IMR-90 (cell line): ENCODE results near the gene PRAF2. TPM values are rescaled to one million over a fixed set of nuclear protein-coding genes. Genes with fewer than 3 reads are reported as not detected.

Experiments used
- ATAC-seq: fragments of 200-7000 bp; cut with Tn5 transposase; 2 replicates; pipeline ENCODE4 v1.9.1; 2020; ENCODE audit warnings: low read depth, mild to moderate bottlenecking, moderate library complexity
- BruUV-seq: library from RNA; stranded (reverse); fragments of 400-500 nt; replicated peaks from 2 replicates; lab custom pipeline; 2021; lab: Mats Ljungman, UMichigan
- CTCF ChIA-PET: fragments of 300-600 bp; formaldehyde crosslinking; extraction: SDS; loops from one replicate; lab custom pipeline; 2021; ENCODE audit warnings: antibody characterized with exemption; lab: Yijun Ruan, JAX
- POLR2A ChIA-PET: fragments of 300-600 bp; sonication (Branson Sonifier 250); formaldehyde crosslinking; loops from one replicate; lab custom pipeline; 2022; ENCODE audit warnings: antibody characterized with exemption; ENCODE audit not compliant: unreplicated experiment; lab: Charles Lee
- DNase-seq: peaks from one replicate; pipeline ENCODE4 v3.0.0; 2013
- H2AFZ ChIP-seq: replicated peaks from 2 replicates; pipeline ENCODE3; 2013; ENCODE audit warnings: low read length, mild to moderate bottlenecking; ENCODE audit not compliant: poor library complexity
- H2AK5ac ChIP-seq: 2 replicates; pipeline ENCODE4 v1.6.1; 2013; ENCODE audit warnings: low read depth, low read length, inconsistent platforms
- H2AK9ac ChIP-seq: replicated peaks from 2 replicates; pipeline ENCODE3; 2013; ENCODE audit warnings: mild to moderate bottlenecking, low read depth, low read length, moderate library complexity; ENCODE audit not compliant: poor library complexity
- H2BK120ac ChIP-seq: 2 replicates; pipeline ENCODE4 v1.6.1; 2013; ENCODE audit warnings: low read depth, low read length, inconsistent platforms
- H2BK15ac ChIP-seq: 3 replicates; pipeline ENCODE4 v1.6.1; 2013; ENCODE audit warnings: low read depth, low read length, inconsistent platforms
- H2BK20ac ChIP-seq: 2 replicates; pipeline ENCODE4 v1.6.1; 2013; ENCODE audit warnings: low read depth, mild to moderate bottlenecking, inconsistent platforms, low read length, moderate library complexity
- H2BK5ac ChIP-seq: 2 replicates; pipeline ENCODE4 v1.6.1; 2013; ENCODE audit warnings: mild to moderate bottlenecking, low read depth, low read length, inconsistent platforms; ENCODE audit not compliant: poor library complexity, severe bottlenecking
- H3K14ac ChIP-seq: replicated peaks from 2 replicates; pipeline ENCODE4 v1.6.1; 2013; ENCODE audit warnings: low read depth, low read length, inconsistent platforms
- H3K18ac ChIP-seq: 2 replicates; pipeline ENCODE4 v1.6.1; 2013; ENCODE audit warnings: low read depth, low read length, control low read depth
- H3K23ac ChIP-seq: 2 replicates; pipeline ENCODE4 v1.6.1; 2013; ENCODE audit warnings: low read depth, low read length, inconsistent platforms
- H3K27ac ChIP-seq: 2 replicates; pipeline ENCODE4 v1.5.1; 2013; ENCODE audit warnings: mild to moderate bottlenecking, control low read depth, low read length; ENCODE audit not compliant: insufficient read depth
- H3K27me3 ChIP-seq: 2 replicates; pipeline ENCODE4 v1.6.1; 2013; ENCODE audit warnings: low read length; ENCODE audit not compliant: control insufficient read depth, insufficient read depth
- H3K36me3 ChIP-seq: 2 replicates; pipeline ENCODE4 v1.6.1; 2013; ENCODE audit warnings: low read length, mixed read lengths; ENCODE audit not compliant: control insufficient read depth, insufficient read depth
- H3K4ac ChIP-seq: 2 replicates; pipeline ENCODE4 v1.6.1; 2013; ENCODE audit warnings: low read depth, low read length, inconsistent platforms
- H3K4me1 ChIP-seq: 2 replicates; pipeline ENCODE4 v1.6.1; 2013; ENCODE audit warnings: low read length, mixed read lengths; ENCODE audit not compliant: control insufficient read depth, insufficient read depth
- H3K4me2 ChIP-seq: 2 replicates; pipeline ENCODE4 v1.6.1; 2013; ENCODE audit warnings: low read depth, mild to moderate bottlenecking, control low read depth, low read length, moderate library complexity
- H3K4me3 ChIP-seq: 2 replicates; pipeline ENCODE4 v1.5.1; 2013; ENCODE audit warnings: low read depth, mild to moderate bottlenecking, control low read depth, low read length, moderate library complexity; ENCODE audit not compliant: insufficient read depth
- H3K56ac ChIP-seq: 2 replicates; pipeline ENCODE4 v1.6.1; 2013; ENCODE audit warnings: low read length, inconsistent platforms; ENCODE audit not compliant: insufficient read depth; ENCODE audit errors: extremely low read depth
- H3K79me1 ChIP-seq, 2 experiments: 2 replicates each; pipeline ENCODE4 v1.6.1; 2013; ENCODE audit warnings: low read length in 2 of 2, inconsistent platforms in 1 of 2, low read depth in 1 of 2
- H3K9ac ChIP-seq: 2 replicates; pipeline ENCODE4 v1.6.1; 2013; ENCODE audit warnings: low read depth, low read length, control low read depth
- H3K9me1 ChIP-seq: 2 replicates; pipeline ENCODE4 v1.6.1; 2013; ENCODE audit warnings: low read length, inconsistent platforms; ENCODE audit not compliant: insufficient read depth
- H3K9me3 ChIP-seq: 2 replicates; pipeline ENCODE4 v1.6.1; 2013; ENCODE audit warnings: low read length; ENCODE audit not compliant: control insufficient read depth, insufficient read depth
- H4K20me1 ChIP-seq: 2 replicates; pipeline ENCODE4 v1.6.1; 2013; ENCODE audit warnings: low read length, inconsistent platforms; ENCODE audit not compliant: insufficient read depth
- H4K5ac ChIP-seq: 2 replicates; pipeline ENCODE4 v1.6.1; 2013; ENCODE audit warnings: mild to moderate bottlenecking, low read depth, low read length, control low read depth
- H4K8ac ChIP-seq, 2 experiments: 2 replicates each; pipeline ENCODE4 v1.6.1; 2013; ENCODE audit warnings: low read depth in 2 of 2, low read length in 2 of 2, control low read depth in 1 of 2, inconsistent platforms in 1 of 2
- H4K91ac ChIP-seq: 2 replicates; pipeline ENCODE4 v1.6.1; 2013; ENCODE audit warnings: low read depth, low read length, inconsistent platforms; ENCODE audit not compliant: insufficient read depth
- CEBPB ChIP-seq: IDR thresholded peaks from 2 replicates; pipeline ENCODE4 v1.6.1; 2012; ENCODE audit warnings: low read depth, low read length, improper control_type of control experiment
- FOS ChIP-seq: fragments of 150-350 bp; IDR thresholded peaks from 2 replicates; pipeline ENCODE4 v1.6.1; 2016; ENCODE audit warnings: low read depth, low read length
- MAZ ChIP-seq: IDR thresholded peaks from 2 replicates; pipeline ENCODE4 v1.6.1; 2012; ENCODE audit warnings: low read depth, mild to moderate bottlenecking, low read length, improper control_type of control experiment, moderate library complexity, borderline replicate concordance
- MXI1 ChIP-seq: IDR thresholded peaks from 2 replicates; pipeline ENCODE4 v1.6.1; 2012; ENCODE audit warnings: low read depth, mild to moderate bottlenecking, low read length, moderate library complexity, borderline replicate concordance
- POLR2A ChIP-seq: IDR thresholded peaks from 2 replicates; pipeline ENCODE4 v1.6.1; 2012; ENCODE audit warnings: mild to moderate bottlenecking, low read depth, low read length
- RAD21 ChIP-seq: IDR thresholded peaks from 2 replicates; pipeline ENCODE4 v1.6.1; 2012; ENCODE audit warnings: low read length, improper control_type of control experiment
- RFX5 ChIP-seq: IDR thresholded peaks from 2 replicates; pipeline ENCODE4 v1.8.0; 2012; ENCODE audit warnings: low read depth, mild to moderate bottlenecking, low read length, moderate library complexity
- SMC3 ChIP-seq: fragments of 150-350 bp; IDR thresholded peaks from 2 replicates; pipeline ENCODE4 v1.6.1; 2016; ENCODE audit warnings: low read depth, mild to moderate bottlenecking, antibody characterized with exemption, low read length, moderate library complexity
- WGBS, 2 experiments: methylation state at CpG; one replicate each; pipeline versions ENCODE4 v1.1.5 to v1.1.7; 2013; ENCODE audit warnings: missing lambda C conversion rate in 2 of 2; ENCODE audit not compliant: insufficient read length in 1 of 2; ENCODE audit errors: extremely low coverage in 2 of 2; 5-methylcytosine and 5-hydroxymethylcytosine counted together
- dilution Hi-C: fragments of 300-500 bp; cut with HindIII; formaldehyde crosslinking; loops from one replicate; pipeline ENCODE4 v1.14.3; 2018; ENCODE audit warnings: low sequenced_read_pairs; ENCODE audit not compliant: unreplicated experiment
- in situ Hi-C: fragments of 300-500 bp; cut with MboI; formaldehyde crosslinking; loops from 3 replicates; pipeline ENCODE4 v1.14.3; 2019; ENCODE audit warnings: low sequenced_read_pairs, inconsistent platforms, mixed read lengths
- intact Hi-C: fragments of 100-400 bp; cut with micrococcal nuclease; formaldehyde crosslinking; loops from 2 replicates; pipeline ENCODE4 v1.10.0; 2022
- polyA plus RNA-seq, 3 experiments: library from polyadenylated mRNA; depleted of rRNA; stranded (reverse); fragments of >200 nt; gene quantifications; 2 replicates each; pipeline ENCODE4 v1.2.3, GENCODE V29; 2012; ENCODE audit warnings: low replicate concordance in 1 of 3
- total RNA-seq: library from RNA; depleted of rRNA; stranded (reverse); fragments of >200 nt; gene quantifications from 2 replicates; pipeline ENCODE4 v1.2.3, GENCODE V29; 2012
- TF ChIP-seq, protein P1 (sequence below): fragments of 150-350 bp; IDR thresholded peaks from 2 replicates; pipeline ENCODE4 v1.6.1; 2017; ENCODE audit warnings: mild to moderate bottlenecking, antibody characterized with exemption, low read length, low read depth
- TF ChIP-seq, protein P2 (sequence below): conservative IDR thresholded peaks from 2 replicates; pipeline ENCODE4 v1.5.1; 2012; ENCODE audit warnings: mild to moderate bottlenecking, low read depth, low read length, improper control_type of control experiment
- TF ChIP-seq, protein P3 (sequence below): fragments of 150-350 bp; IDR thresholded peaks from 2 replicates; pipeline ENCODE4 v1.6.1; 2016; ENCODE audit warnings: low read depth, mild to moderate bottlenecking, low read length, moderate library complexity, borderline replicate concordance

PRAF2 gene
- total and polyA plus RNA-seq, 2 of the 4 experiments (the other 2 are of a cell fraction): 3.8 to 65.5 TPM

DNA sequence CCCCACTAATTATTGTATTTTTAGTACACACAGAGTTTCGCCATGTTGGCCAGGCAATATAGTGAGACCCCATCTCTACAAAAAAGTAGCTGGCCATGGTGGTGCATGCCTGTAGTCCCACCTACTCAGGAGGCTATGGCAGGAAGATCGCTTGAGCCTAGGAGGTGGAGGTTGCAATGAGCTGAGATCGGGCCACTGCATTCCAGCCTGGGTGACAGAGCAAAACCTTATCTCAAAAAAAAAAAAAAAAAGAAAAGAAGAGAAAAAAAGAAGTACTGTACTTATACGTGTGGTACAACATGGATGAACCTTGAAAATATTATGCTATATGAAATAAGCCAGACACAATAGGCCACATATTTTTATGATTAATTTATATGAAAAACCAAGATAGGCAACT is 15.8 kb upstream of the PRAF2 start:
- ATAC-seq (no peak), DNase-seq (no peak)
- no peak for TF ChIP-seq CEBPB
- TF ChIP-seq MAZ: no peak
- TF ChIP-seq RFX5: no peak
- TF ChIP-seq, protein P1, sequence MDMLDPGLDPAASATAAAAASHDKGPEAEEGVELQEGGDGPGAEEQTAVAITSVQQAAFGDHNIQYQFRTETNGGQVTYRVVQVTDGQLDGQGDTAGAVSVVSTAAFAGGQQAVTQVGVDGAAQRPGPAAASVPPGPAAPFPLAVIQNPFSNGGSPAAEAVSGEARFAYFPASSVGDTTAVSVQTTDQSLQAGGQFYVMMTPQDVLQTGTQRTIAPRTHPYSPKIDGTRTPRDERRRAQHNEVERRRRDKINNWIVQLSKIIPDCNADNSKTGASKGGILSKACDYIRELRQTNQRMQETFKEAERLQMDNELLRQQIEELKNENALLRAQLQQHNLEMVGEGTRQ: no peak
- TF ChIP-seq MXI1: no peak
- TF ChIP-seq, protein P2, sequence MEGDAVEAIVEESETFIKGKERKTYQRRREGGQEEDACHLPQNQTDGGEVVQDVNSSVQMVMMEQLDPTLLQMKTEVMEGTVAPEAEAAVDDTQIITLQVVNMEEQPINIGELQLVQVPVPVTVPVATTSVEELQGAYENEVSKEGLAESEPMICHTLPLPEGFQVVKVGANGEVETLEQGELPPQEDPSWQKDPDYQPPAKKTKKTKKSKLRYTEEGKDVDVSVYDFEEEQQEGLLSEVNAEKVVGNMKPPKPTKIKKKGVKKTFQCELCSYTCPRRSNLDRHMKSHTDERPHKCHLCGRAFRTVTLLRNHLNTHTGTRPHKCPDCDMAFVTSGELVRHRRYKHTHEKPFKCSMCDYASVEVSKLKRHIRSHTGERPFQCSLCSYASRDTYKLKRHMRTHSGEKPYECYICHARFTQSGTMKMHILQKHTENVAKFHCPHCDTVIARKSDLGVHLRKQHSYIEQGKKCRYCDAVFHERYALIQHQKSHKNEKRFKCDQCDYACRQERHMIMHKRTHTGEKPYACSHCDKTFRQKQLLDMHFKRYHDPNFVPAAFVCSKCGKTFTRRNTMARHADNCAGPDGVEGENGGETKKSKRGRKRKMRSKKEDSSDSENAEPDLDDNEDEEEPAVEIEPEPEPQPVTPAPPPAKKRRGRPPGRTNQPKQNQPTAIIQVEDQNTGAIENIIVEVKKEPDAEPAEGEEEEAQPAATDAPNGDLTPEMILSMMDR: no peak
- no peak for TF ChIP-seq FOS
- no peak for TF ChIP-seq RAD21
- TF ChIP-seq SMC3: no peak
- TF ChIP-seq, protein P3, sequence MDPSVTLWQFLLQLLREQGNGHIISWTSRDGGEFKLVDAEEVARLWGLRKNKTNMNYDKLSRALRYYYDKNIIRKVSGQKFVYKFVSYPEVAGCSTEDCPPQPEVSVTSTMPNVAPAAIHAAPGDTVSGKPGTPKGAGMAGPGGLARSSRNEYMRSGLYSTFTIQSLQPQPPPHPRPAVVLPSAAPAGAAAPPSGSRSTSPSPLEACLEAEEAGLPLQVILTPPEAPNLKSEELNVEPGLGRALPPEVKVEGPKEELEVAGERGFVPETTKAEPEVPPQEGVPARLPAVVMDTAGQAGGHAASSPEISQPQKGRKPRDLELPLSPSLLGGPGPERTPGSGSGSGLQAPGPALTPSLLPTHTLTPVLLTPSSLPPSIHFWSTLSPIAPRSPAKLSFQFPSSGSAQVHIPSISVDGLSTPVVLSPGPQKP: no peak
- no peak for TF ChIP-seq POLR2A
- no peak overlapping the region for H4K5ac ChIP-seq
- ChIA-PET POLR2A (no interaction called here), CTCF (no interaction called here)
- in situ Hi-C loops: no loop called here
- H3K9ac ChIP-seq: no peak overlapping the region
- no peak overlapping the region for H3K23ac ChIP-seq
- no peak overlapping the region for H3K56ac ChIP-seq
- H2BK120ac ChIP-seq: no peak overlapping the region
- H4K91ac ChIP-seq: no peak overlapping the region
- no peak overlapping the region for H4K8ac ChIP-seq
- no peak overlapping the region for H3K14ac ChIP-seq
- no CpG with 5 or more reads among the region's 4 CpGs for WGBS, 2 experiments
- no peak overlapping the region for H2BK15ac ChIP-seq
- no peaks in the 10 kb centered on the region for H3K27me3 ChIP-seq
- H3K27ac ChIP-seq: no peak overlapping the region
- no peak overlapping the region for H3K18ac ChIP-seq
- no peaks in the 10 kb centered on the region for H3K4me1 ChIP-seq
- BruUV-seq: no TSS peak
- H3K9me1 ChIP-seq: no peaks in the 10 kb centered on the region
- H3K4ac ChIP-seq: no peak overlapping the region
- no peak overlapping the region for H2BK5ac ChIP-seq
- no peak overlapping the region for H2AFZ ChIP-seq
- no peak overlapping the region for H2BK20ac ChIP-seq
- no peak overlapping the region for H3K4me3 ChIP-seq
- no peaks in the 10 kb centered on the region for H4K20me1 ChIP-seq
- H3K4me2 ChIP-seq: no peak overlapping the region
- no peaks in the 10 kb centered on the region for H3K36me3 ChIP-seq
- intact Hi-C loops: no loop called here
- no peak overlapping the region for H2AK9ac ChIP-seq
- no peak overlapping the region for H2AK5ac ChIP-seq
- H3K79me1 ChIP-seq: no peaks in the 10 kb centered on the region
- dilution Hi-C loops: no loop called here
- no peaks in the 10 kb centered on the region for H3K9me3 ChIP-seq
